NCI-H1436 treated with DMSO at 0.1 percent for 48 hours (cell line): ENCODE results near the gene HDLBP.

ENCODE experiments used
- DNase-seq: peaks from one replicate; lab custom pipeline; 2025; lab: John Stamatoyannopoulos, UW

Gene HDLBP, protein sequence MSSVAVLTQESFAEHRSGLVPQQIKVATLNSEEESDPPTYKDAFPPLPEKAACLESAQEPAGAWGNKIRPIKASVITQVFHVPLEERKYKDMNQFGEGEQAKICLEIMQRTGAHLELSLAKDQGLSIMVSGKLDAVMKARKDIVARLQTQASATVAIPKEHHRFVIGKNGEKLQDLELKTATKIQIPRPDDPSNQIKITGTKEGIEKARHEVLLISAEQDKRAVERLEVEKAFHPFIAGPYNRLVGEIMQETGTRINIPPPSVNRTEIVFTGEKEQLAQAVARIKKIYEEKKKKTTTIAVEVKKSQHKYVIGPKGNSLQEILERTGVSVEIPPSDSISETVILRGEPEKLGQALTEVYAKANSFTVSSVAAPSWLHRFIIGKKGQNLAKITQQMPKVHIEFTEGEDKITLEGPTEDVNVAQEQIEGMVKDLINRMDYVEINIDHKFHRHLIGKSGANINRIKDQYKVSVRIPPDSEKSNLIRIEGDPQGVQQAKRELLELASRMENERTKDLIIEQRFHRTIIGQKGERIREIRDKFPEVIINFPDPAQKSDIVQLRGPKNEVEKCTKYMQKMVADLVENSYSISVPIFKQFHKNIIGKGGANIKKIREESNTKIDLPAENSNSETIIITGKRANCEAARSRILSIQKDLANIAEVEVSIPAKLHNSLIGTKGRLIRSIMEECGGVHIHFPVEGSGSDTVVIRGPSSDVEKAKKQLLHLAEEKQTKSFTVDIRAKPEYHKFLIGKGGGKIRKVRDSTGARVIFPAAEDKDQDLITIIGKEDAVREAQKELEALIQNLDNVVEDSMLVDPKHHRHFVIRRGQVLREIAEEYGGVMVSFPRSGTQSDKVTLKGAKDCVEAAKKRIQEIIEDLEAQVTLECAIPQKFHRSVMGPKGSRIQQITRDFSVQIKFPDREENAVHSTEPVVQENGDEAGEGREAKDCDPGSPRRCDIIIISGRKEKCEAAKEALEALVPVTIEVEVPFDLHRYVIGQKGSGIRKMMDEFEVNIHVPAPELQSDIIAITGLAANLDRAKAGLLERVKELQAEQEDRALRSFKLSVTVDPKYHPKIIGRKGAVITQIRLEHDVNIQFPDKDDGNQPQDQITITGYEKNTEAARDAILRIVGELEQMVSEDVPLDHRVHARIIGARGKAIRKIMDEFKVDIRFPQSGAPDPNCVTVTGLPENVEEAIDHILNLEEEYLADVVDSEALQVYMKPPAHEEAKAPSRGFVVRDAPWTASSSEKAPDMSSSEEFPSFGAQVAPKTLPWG (N-terminal part only)

GRCh38 chr2:241315093-241315878 is at the start of gene HDLBP:
Gene HDLBP, minus strand, starts transcription at chr2:241315672. Its CDS starts 48,803 bp downstream, at chr2:241266869.
- DNase-seq = peak; percentile 83

DNA sequence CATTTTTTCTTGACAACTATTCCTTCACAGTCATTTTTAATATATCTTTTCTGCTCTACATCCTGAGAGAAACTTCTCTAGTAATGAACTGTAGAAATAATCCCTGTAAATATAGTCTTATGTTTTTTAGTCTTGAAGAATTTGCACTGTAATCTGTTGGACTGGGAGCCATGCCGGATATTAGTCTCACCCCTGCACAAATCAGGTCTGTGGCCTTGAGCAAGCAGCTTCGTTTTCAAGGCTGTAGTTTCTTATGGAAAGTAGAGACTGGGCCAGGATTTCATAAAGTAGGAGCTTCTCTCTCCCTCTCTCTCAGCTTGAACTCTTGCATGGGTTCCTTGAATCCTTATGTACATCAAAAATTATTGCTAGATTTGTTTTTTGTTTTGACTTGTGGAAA is 49.3 kb upstream of the HDLBP start:
- no peak for DNase-seq

GRCh38 chr2:241363426-241363825 is 48.0 kb upstream of the HDLBP start:
- no peak for DNase-seq

GRCh38 chr2:241359481-241360045 is 44.1 kb upstream of the HDLBP start:
- no peak for DNase-seq

DNA sequence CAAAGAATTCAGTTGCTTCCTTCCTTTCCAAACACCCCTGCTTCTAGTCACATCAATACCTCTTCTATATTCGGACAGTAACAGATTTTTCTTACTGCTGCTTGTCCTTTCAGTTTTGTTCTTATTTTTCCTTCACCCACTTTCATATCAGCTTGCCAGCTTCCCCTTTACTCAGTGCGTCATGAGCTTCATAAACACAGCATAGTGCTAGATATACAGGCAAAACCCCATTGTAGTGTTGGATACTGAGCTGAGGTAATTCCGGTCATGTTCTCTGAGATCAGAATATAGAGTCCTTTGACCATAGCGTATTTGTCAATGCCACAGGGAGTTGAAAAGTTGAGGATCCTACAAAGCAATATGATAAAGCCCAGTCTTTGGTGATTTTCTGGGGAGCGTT is 43.0 kb upstream of the HDLBP start:
- DNase-seq = no peak

DNA sequence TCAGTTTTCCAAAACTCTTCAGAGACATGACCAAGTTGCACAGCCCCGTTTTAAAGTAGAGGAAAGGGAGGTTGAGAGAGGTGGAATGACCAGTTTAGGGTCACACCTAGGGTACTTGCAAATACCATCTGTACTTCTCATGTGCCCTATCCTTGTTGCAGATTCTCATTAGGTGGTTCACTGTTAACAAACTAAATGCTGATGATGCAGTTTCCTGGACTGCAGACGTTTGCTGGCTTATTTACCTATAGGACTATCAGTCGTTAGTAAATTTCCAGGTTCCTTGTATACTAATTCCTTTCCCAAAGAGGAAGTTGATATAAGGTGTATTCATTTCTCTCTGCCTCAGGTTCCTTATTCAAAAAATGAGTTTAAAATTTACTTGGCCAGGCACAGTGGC is 42.1 kb upstream of the HDLBP start:
- no peak for DNase-seq

- DNase-seq = no peak
These were observed 41.4 kb upstream of the HDLBP start for GRCh38 chr2:241356871-241357260.

DNA sequence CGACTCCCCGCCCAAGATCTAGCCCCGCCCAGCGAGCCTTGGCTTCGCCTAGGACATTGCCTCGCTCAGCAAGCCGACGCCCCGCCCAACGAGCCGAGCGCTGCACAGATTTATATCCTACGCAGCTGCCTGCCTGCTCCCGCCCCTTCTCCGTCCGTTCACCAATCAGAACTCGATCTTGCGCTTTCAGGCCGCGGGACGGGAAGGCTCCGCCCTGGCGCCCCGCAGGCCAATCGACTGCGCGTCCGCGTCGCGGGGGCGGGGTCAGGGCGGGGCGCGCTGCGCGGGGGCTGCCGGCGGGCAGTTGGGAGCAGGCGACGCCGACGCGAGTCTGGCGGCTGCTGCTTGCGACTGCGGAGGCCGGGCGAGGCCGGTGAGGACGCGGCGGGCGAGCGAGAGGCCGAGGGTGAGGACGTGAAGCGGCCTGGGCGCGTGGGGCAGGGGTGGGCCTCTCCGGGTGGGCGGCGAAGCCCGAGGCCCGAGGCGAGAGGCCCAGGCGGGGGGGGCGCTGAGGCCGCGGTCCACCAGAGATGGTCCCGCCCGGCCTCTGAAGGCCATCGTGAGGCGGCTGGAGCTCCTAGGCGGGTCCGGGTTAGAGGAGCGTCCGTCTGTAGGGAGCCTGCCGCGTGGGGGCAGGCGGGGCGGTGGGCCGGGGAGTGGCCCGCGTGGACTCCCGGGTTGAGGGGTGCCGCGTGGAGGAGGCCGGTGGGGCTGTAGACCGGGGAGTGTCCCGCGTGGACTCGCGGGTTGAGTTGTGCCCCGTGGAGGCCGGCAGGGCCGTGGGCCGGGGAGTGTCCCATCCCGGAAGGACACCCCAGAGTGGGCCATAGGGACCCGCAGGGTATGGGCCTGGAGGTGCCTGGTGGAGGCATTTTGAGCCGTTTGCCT is 40.8 kb upstream of the HDLBP start, which contains the start of gene FARP2:
TSS of gene FARP2 (plus strand) at position 303 of the 888 bp plus-strand sequence. CDS start 16,823 bp downstream, outside the sequence.
- peak; percentile 89 for DNase-seq

- DNase-seq = peak; percentile 29
These were observed 39.5 kb upstream of the HDLBP start for GRCh38 chr2:241354668-241355658.

GRCh38 chr2:241352227-241352626 is 36.8 kb upstream of the HDLBP start:
- DNase-seq = no peak

GRCh38 chr2:241351640-241352031 is 36.2 kb upstream of the HDLBP start:
- DNase-seq = no peak

DNA sequence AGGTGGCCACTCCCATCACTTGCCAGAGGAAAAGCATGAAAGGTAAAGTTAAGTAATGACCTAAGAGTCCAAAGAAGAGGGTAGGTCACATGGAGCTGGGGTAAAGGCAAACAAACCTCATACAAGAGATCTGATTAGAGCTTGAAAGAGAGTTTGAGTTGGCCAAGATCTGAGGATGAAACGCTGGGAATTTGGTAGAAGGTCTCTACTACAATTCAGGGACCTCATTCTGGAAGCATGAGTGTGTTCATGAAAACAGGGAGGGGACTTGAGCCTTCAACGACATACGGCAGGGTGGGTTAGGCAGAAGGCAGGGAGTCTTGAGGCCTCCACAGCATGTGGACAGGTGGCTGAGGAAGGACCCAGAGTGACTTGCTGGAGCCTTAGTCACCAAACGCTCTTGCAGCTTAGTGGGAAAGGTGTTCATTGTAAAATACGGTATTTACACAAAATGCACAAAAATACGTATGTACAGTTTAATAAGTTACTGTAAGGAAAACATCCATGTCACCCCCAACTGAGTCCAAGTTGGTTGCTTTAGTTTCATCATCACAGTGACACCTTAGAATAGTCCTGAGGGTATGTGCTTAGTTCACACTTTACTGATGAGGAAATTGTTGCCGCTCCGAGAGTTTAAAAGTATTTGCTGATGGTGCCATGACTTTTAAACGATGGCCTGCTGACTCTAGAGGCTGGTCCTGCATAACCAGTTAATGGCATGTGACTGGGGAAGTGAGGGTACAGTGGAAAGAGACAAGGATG is 35.6 kb upstream of the HDLBP start:
- DNase-seq = no peak

GRCh38 chr2:241350530-241350877 is 35.0 kb upstream of the HDLBP start:
- DNase-seq = no peak

DNA sequence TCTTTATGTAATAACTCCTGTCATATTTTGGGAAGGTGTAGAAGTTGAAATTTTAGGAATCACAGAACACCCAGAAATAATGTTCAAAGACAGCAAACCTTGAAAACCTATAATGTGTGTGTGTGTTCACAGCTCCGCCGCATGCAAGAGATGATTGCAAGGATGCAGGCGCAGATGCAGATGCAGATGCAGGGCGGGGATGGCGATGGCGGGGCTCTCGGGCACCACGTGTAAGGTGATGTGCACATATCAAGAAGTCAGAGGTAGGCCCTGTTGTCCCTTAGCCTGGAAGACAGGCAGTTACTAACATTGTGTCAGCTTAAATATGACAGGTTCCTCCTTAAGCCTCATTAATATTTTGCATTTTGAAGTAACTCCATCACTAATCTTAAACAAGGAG is 34.5 kb upstream of the HDLBP start:
- DNase-seq = no peak

- DNase-seq = no peak
These were observed 29.6 kb upstream of the HDLBP start for GRCh38 chr2:241344925-241345651.

DNA sequence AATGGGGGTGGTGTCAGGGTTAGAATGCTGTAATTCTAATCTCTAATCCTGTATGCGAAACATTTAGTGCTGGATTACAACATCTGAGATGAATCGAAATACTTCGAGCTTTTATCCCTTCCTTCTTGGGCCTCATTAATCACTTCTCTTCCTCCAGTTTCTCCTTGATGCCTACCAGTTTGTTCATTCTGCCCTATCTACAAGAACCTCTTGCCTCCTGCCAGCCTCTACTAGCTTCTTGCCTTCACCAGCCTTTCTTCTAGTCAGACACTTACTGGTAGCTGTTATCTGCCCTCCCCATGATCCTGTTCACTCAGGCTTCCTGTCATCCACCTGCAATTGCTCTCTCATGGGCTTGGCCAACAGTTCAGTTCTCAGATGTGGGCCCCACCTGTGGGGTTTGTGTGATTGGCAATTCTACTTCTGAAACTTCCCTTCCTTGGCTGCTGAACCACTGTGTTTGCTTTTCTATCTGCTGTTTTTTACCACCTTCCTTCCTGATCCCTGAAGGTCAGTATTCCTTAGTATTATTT is 25.2 kb upstream of the HDLBP start:
- DNase-seq = no peak
